DOHH2 (cell line): ENCODE measurements around the gene SLC35G2.

Source experiments
- CTCF ChIP-seq: fragments of 200-600 bp; sonication (generic); IDR thresholded peaks from one replicate; pipeline ENCODE4 v1.5.1; 2014; ENCODE audit warnings: antibody characterized with exemption, mild to moderate bottlenecking, low read depth, low read length; ENCODE audit not compliant: poor library complexity, severe bottlenecking
- EZH2phosphoT487 ChIP-seq: fragments of 200-600 bp; sonication (generic); IDR thresholded peaks from 2 replicates; pipeline ENCODE4 v1.6.1; 2017; ENCODE audit warnings: borderline replicate concordance, mild to moderate bottlenecking, antibody characterized with exemption, low read length, moderate library complexity, mixed read lengths

- TF ChIP-seq CTCF: no peak
- no peak for TF ChIP-seq EZH2phosphoT487
These were observed 12.5 kb downstream of the SLC35G2 start for GRCh38 chr3:136831461-136831860.
